ENCODE data around the gene GNAS.
"Not testable (repeated sequence)": the region's sequence is repeated elsewhere in the genome, so short reads cannot be mapped to it uniquely, and the experiment has no call there.

GNAS gene

DNA sequence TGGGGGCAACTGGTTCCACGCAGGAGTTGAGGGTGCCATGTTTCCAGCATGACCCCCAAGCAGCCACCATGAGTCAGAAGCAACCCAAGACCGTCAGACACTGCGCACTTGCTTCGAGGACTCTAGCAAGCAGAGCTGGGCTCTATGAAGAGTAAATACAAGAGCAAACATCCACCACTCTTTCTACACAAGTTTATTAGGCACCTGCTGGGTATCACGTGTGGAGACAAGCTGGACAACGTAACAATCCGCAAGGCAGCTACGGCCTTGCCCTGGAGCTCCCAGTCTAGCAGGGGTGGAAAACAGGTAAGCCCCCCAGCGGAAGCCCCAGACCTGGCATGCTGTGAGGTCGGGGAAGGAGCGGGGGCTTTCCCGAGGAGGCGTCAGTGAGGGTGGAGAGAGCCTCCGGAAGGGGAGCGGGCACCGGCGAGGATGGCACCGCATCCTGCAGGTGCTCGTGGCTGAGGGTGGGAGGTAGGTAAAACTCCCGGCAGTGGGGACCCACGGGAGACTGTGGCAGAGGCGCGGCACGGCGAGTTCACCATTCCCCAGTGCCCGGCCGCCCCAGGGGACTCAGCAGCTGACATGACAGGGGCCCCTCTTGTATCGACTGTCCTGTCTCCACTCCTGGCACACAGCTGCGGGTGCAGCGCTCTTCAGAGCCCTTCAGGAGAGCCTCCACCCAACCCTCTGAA lies 35.4 kb upstream of the GNAS start:
- Histone ChIP-seq H3K36me3 (ENCODE audit: control insufficient read depth, insufficient read depth, low read length) (no peaks in the 10 kb centered on the region), H3K9me3 (ENCODE audit: control insufficient read depth, low read length) (no peaks in the 10 kb centered on the region)

DNA sequence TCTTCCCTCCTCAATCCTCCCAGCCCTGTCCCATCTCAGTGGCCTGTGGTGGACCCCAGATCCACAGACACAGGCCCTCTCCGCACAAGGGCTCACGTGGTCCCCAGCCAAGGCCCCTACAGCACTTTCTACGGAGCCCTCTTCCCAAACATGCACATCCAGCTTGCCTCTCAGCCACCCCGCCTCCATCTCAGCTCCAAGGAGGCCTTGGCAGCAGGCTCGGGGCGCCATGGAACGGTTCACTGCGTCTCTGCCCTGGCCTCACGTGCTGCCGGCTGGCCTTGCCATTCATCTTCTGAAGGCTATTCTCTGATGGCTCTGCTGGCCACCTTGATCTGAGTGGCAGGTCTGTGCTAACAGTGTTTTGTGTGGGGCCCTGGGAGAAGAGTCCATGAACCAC lies 34.8 kb upstream of the GNAS start:
- Histone ChIP-seq H3K27ac (ENCODE audit: insufficient read depth, low read length, poor library complexity, severe bottlenecking) (no peak overlapping the region), H3K9me3 (ENCODE audit: control insufficient read depth, low read length) (no peaks in the 10 kb centered on the region), H3K4me3 (ENCODE audit: insufficient read depth, low read depth, low read length, poor library complexity, severe bottlenecking) (no peak overlapping the region), H3K36me3 (ENCODE audit: control insufficient read depth, insufficient read depth, low read length) (no peaks in the 10 kb centered on the region), H3K4me1 (ENCODE audit: control insufficient read depth, insufficient read depth, low read length, poor library complexity, severe bottlenecking) (no peaks in the 10 kb centered on the region), H3K27me3 (replicated peaks; ENCODE audit: control insufficient read depth, insufficient read depth, low read length, poor library complexity, severe bottlenecking) (no peaks in the 10 kb centered on the region)
- DNase-seq = no peak

More for the DNA sequence above, 35.4 kb upstream of the GNAS start:
- Histone ChIP-seq H3K27me3 (replicated peaks; ENCODE audit: control insufficient read depth, insufficient read depth, low read length, poor library complexity, severe bottlenecking) (no peaks in the 10 kb centered on the region), H3K27ac (ENCODE audit: insufficient read depth, low read length, poor library complexity, severe bottlenecking) (no peak overlapping the region), H3K4me1 (ENCODE audit: control insufficient read depth, insufficient read depth, low read length, poor library complexity, severe bottlenecking) (no peaks in the 10 kb centered on the region), H3K4me3 (ENCODE audit: insufficient read depth, low read depth, low read length, poor library complexity, severe bottlenecking) (no peak overlapping the region)
- no peak for DNase-seq

DNA sequence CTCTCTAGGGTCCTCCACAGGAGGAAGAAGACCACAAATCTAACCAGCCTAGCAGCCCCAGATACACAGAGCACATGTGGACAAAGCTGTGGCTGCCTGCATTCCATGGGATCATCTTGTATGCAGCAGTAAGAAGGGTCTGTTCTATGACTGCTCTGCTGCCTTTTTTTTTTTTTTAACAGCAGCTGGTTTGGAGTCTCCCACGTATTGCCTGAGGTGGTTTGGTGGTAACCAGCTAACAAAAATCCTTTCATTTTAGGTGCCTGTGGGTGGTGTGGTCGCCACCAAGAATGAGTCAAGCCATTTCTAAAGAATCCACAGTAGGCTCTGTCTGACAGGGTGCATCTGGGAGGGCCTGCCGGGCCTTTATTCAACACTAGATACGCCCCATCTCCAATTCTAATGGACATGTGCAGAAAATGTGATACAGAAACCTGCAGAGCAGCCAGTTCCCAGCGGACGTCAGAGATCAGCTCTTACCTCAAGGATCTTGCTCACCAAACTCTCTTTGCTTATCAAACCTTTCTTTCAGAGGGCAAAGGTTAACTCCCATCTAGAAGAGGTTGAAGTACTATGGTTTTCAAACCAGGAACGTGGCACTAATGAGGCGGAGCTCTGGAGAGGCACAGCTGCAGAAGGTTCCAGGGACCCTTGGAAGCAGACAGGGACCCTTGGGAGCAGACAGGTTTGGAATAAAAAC lies 33.8 kb upstream of the GNAS start:
- Histone ChIP-seq H3K4me1 (ENCODE audit: control insufficient read depth, insufficient read depth, low read length, poor library complexity, severe bottlenecking) (no peaks in the 10 kb centered on the region), H3K27me3 (replicated peaks; ENCODE audit: control insufficient read depth, insufficient read depth, low read length, poor library complexity, severe bottlenecking) (no peaks in the 10 kb centered on the region), H3K4me3 (ENCODE audit: insufficient read depth, low read depth, low read length, poor library complexity, severe bottlenecking) (no peak overlapping the region), H3K9me3 (ENCODE audit: control insufficient read depth, low read length) (no peaks in the 10 kb centered on the region), H3K36me3 (ENCODE audit: control insufficient read depth, insufficient read depth, low read length) (no peaks in the 10 kb centered on the region), H3K27ac (ENCODE audit: insufficient read depth, low read length, poor library complexity, severe bottlenecking) (no peak overlapping the region)
- no peak for DNase-seq

DNA sequence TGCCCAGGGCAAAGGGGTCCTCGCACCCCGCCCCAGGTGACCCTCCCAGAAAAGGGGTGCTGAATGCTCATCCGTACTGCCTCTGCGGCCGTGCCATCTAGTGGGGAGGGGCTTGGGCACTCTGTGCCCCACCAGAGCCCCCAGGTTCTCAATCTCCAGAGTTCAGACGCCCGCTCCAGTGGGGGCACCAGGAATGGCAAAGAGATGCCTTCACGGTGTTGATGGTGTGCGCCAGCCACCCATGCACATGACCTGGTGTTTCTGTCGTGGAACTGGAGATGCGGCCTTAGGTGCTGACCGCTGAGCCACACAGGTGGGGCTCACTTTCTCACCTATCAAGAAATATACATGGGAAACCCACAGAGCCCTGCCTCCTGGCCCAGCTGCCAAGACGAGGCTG lies 32.6 kb upstream of the GNAS start:
- no peaks in the 10 kb centered on the region for H3K9me3 ChIP-seq (ENCODE audit: control insufficient read depth, low read length)
- no peaks in the 10 kb centered on the region for H3K27me3 ChIP-seq (replicated peaks; ENCODE audit: control insufficient read depth, insufficient read depth, low read length, poor library complexity, severe bottlenecking)
- no peaks in the 10 kb centered on the region for H3K36me3 ChIP-seq (ENCODE audit: control insufficient read depth, insufficient read depth, low read length)
- H3K4me3 ChIP-seq (ENCODE audit: insufficient read depth, low read depth, low read length, poor library complexity, severe bottlenecking) = no peak overlapping the region
- H3K27ac ChIP-seq (ENCODE audit: insufficient read depth, low read length, poor library complexity, severe bottlenecking) = no peak overlapping the region
- DNase-seq = no peak
- no peaks in the 10 kb centered on the region for H3K4me1 ChIP-seq (ENCODE audit: control insufficient read depth, insufficient read depth, low read length, poor library complexity, severe bottlenecking)

DNA sequence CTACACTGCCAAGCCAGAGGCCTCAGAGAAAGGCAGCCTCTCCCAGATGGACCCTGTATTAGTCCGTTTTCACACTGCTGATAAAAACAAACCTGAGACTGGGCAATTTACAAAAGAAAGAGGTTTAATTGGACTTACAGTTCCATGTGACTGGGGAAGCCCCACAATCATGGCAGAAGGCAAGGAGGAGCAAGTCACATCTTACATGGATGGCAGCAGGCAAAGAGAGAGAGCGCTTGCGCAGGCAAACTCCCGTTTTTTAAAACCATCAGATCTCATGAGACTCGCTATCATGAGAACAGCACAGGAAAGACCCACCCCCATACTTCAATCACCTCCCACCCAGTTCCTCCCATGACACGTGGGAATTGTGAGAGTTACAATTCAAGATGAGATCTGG lies 32.0 kb upstream of the GNAS start:
- H3K4me1 ChIP-seq (ENCODE audit: control insufficient read depth, insufficient read depth, low read length, poor library complexity, severe bottlenecking); H3K9me3 ChIP-seq (ENCODE audit: control insufficient read depth, low read length); H3K4me3 ChIP-seq (ENCODE audit: insufficient read depth, low read depth, low read length, poor library complexity, severe bottlenecking); H3K36me3 ChIP-seq (ENCODE audit: control insufficient read depth, insufficient read depth, low read length); H3K27ac ChIP-seq (ENCODE audit: insufficient read depth, low read length, poor library complexity, severe bottlenecking); H3K27me3 ChIP-seq (replicated peaks; ENCODE audit: control insufficient read depth, insufficient read depth, low read length, poor library complexity, severe bottlenecking); DNase-seq: not testable (repeated sequence)

DNA sequence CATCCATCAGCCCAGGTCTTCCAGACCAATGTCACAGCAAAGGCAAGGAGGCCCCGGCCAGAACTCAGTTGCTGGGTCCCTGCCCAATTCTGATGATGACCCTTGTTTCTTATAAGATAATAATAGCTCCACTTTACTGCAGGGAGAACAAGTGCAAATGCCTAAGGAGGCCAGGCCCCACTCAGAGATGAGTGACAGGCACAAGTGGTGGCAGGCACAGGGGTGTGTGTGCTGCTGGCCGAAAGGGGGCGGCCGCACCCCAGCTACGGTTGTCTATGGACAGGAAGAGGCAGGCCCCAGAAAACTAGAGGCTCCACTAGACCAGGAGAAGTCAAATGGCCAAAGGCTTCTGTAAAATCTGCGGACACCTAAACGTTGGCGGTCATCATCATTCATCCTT lies 30.4 kb upstream of the GNAS start:
- no peak for DNase-seq
- no peaks in the 10 kb centered on the region for H3K9me3 ChIP-seq (ENCODE audit: control insufficient read depth, low read length)

DNA sequence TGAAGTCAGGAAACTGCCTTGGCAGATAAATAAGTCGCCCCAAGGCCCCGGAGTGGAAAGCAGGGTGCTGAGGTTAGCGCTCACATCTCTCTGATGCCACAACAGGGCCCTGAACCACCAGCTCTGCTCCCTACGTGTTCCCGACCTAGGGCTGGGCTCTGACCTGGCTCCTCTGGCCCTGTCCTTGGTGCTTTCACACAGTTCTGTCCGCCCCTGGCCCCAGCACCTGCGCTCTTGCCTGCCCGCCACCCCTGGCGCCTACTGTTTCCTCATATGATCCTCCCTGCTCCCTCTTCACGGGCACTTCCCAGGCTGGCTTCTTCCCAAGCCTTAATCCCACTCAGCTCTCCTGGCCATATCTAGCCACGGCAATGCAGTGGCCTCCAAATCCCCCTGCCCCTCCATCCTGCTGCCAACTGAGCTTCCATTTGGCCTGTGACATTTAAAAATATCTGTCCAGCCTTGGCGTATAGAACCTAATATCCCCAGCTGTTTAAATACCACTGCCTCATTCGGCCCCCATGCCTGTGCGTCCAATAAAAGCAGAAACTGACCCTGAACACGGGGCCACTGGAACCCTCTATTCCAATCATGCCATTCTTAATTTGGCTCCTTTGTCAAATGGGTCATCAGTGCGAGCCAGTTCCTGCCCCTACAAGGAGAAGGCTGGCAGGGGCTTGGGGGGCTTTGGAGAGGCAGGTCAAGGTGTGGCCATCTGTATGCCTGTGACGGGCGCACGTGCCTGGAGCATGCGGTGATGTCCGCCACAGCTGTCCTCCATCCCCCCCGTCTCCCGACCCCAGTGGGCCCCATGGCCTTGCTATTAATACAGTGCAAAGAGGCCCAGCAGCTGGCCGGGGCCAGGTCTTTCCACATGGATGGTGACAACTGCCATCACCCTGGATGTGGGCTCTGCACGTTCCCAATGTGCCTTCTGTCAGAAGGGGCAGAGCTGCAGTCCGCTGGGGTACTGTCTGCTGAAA lies 29.5 kb upstream of the GNAS start:
- Histone ChIP-seq H3K4me3 (ENCODE audit: insufficient read depth, low read depth, low read length, poor library complexity, severe bottlenecking) (no peak overlapping the region), H3K27me3 (replicated peaks; ENCODE audit: control insufficient read depth, insufficient read depth, low read length, poor library complexity, severe bottlenecking) (no peaks in the 10 kb centered on the region), H3K4me1 (ENCODE audit: control insufficient read depth, insufficient read depth, low read length, poor library complexity, severe bottlenecking) (no peaks in the 10 kb centered on the region), H3K36me3 (ENCODE audit: control insufficient read depth, insufficient read depth, low read length) (no peaks in the 10 kb centered on the region), H3K27ac (ENCODE audit: insufficient read depth, low read length, poor library complexity, severe bottlenecking) (no peak overlapping the region), H3K9me3 (ENCODE audit: control insufficient read depth, low read length) (no peaks in the 10 kb centered on the region)
- DNase-seq = no peak

More for the DNA sequence above, 30.4 kb upstream of the GNAS start:
- no peaks in the 10 kb centered on the region for H3K27me3 ChIP-seq (replicated peaks; ENCODE audit: control insufficient read depth, insufficient read depth, low read length, poor library complexity, severe bottlenecking)
- H3K27ac ChIP-seq (ENCODE audit: insufficient read depth, low read length, poor library complexity, severe bottlenecking) = no peak overlapping the region
- no peaks in the 10 kb centered on the region for H3K36me3 ChIP-seq (ENCODE audit: control insufficient read depth, insufficient read depth, low read length)
- no peak overlapping the region for H3K4me3 ChIP-seq (ENCODE audit: insufficient read depth, low read depth, low read length, poor library complexity, severe bottlenecking)
- no peaks in the 10 kb centered on the region for H3K4me1 ChIP-seq (ENCODE audit: control insufficient read depth, insufficient read depth, low read length, poor library complexity, severe bottlenecking)

DNA sequence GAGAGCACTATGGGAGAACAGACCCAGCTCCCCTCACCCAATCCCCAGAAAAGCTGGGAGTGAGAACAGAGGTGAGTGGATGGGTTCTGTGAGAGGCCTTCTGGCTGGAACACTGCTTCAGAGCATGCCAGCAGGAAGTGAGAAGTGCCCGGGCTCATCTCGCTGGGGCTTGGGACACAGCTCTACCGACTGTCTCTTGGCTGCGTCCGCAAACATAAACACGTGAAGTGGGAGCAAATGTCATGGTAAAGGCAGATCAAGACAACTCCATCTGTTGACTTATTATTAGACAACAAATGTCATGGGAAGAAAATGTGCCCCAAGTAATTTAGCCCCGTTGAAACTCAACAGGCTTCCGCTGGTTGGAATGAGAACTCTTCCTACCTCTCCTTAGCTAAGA lies 27.7 kb upstream of the GNAS start:
- H3K27ac ChIP-seq (ENCODE audit: insufficient read depth, low read length, poor library complexity, severe bottlenecking) = no peak overlapping the region
- no peaks in the 10 kb centered on the region for H3K27me3 ChIP-seq (replicated peaks; ENCODE audit: control insufficient read depth, insufficient read depth, low read length, poor library complexity, severe bottlenecking)
- H3K4me3 ChIP-seq (ENCODE audit: insufficient read depth, low read depth, low read length, poor library complexity, severe bottlenecking) = no peak overlapping the region
- DNase-seq = no peak
- H3K4me1 ChIP-seq (ENCODE audit: control insufficient read depth, insufficient read depth, low read length, poor library complexity, severe bottlenecking) = no peaks in the 10 kb centered on the region
- no peaks in the 10 kb centered on the region for H3K9me3 ChIP-seq (ENCODE audit: control insufficient read depth, low read length)
- H3K36me3 ChIP-seq (ENCODE audit: control insufficient read depth, insufficient read depth, low read length) = no peaks in the 10 kb centered on the region

DNA sequence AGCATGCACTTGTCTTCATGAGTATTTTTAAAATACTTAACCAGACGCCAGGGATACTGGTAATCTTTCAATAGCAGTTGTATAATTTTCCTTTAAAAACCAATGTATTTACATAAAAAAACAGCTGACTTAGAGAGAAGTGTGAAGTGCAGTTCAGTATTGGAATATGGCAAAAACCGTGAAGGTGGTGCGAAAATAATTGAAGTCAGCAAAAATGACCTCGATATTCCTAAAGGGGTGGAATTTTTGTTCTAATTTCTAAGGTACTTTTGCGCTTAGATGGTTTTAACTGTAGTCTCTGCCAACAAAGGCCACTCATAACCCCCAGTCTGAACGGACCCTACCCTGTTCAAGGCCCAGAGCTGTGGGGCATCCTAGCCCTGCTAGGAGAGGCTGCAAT lies 27.1 kb upstream of the GNAS start:
- no peaks in the 10 kb centered on the region for H3K36me3 ChIP-seq (ENCODE audit: control insufficient read depth, insufficient read depth, low read length)
- H3K27me3 ChIP-seq (replicated peaks; ENCODE audit: control insufficient read depth, insufficient read depth, low read length, poor library complexity, severe bottlenecking) = no peaks in the 10 kb centered on the region
- H3K4me3 ChIP-seq (ENCODE audit: insufficient read depth, low read depth, low read length, poor library complexity, severe bottlenecking) = no peak overlapping the region

DNA sequence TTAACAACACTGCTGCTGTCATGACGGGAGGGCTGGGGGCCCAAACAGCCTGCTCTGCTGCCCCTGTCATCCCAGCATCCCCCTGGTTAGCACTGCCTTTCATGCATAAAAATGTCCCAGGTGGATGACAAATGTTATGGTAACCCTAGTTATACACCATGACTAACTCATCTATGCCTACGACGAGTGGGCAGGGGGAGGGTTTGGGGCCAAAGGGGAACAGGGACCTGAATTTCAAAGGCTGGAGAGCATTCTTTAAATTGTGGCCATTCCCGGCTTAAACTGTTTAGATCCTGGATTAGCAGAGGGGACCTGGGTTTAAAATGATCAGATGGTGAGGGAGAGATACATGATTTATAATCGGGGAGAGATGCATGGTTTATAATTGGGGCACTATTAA lies 26.2 kb upstream of the GNAS start:
- no peak overlapping the region for H3K27ac ChIP-seq (ENCODE audit: insufficient read depth, low read length, poor library complexity, severe bottlenecking)
- H3K36me3 ChIP-seq (ENCODE audit: control insufficient read depth, insufficient read depth, low read length) = no peaks in the 10 kb centered on the region
- no peak for DNase-seq
- H3K4me1 ChIP-seq (ENCODE audit: control insufficient read depth, insufficient read depth, low read length, poor library complexity, severe bottlenecking) = no peaks in the 10 kb centered on the region
- H3K9me3 ChIP-seq (ENCODE audit: control insufficient read depth, low read length) = no peaks in the 10 kb centered on the region
- H3K27me3 ChIP-seq (replicated peaks; ENCODE audit: control insufficient read depth, insufficient read depth, low read length, poor library complexity, severe bottlenecking) = no peaks in the 10 kb centered on the region
- no peak overlapping the region for H3K4me3 ChIP-seq (ENCODE audit: insufficient read depth, low read depth, low read length, poor library complexity, severe bottlenecking)

More for the DNA sequence above, 27.1 kb upstream of the GNAS start:
- Histone ChIP-seq H3K4me1 (ENCODE audit: control insufficient read depth, insufficient read depth, low read length, poor library complexity, severe bottlenecking) (no peaks in the 10 kb centered on the region), H3K9me3 (ENCODE audit: control insufficient read depth, low read length) (no peaks in the 10 kb centered on the region), H3K27ac (ENCODE audit: insufficient read depth, low read length, poor library complexity, severe bottlenecking) (no peak overlapping the region)
- DNase-seq = no peak
